HG02970 (cell line): ENCODE results near the gene WDR59.

ENCODE experiments used
- ATAC-seq: cut with Tn5 transposase; IDR thresholded peaks from one replicate; pipeline ENCODE4 v1.9.1; 2021; ENCODE audit warnings: mild to moderate bottlenecking, moderate library complexity, moderate number of reproducible peaks; ENCODE audit not compliant: unreplicated experiment, low FRiP score

WDR59 gene

GRCh38 chr16:74987027-74987681, 2.2 kb upstream of the WDR59 start:
- no peak for ATAC-seq

DNA sequence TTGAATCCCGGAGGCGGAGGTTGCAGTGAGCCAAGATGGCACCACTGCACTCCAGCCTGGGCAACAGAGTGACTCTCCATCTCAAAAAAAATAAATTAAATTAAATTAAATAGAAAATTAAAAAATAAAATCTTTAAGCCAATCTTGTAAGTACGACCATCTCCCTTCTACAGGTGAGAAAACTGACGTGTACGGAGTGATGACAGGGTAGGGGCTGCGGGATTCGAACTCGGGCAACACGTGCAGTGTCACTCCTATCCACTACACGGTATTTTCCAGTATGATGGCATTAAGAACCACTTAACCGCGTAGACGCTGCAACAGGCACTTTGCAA, 762 bp downstream of the WDR59 start:
- ATAC-seq: no peak

DNA sequence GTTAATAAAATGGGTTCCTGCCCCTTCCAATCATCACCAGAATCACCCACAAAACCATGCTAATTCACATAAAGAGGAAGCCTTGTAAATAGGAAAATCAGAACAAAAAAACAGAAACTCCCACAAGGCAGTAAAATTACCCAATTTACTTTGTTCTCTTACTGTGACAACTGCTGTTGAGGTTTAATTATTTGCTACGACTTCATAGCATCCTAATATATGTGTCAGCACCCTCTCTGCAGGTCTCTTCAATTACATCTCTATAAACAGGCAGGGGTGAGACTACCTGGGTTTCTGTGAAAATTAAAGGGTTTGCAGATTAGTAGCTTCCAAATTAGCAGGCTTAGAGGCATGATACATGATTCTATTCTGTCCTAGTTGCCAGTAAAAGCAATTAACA, 2.7 kb downstream of the WDR59 start:
- ATAC-seq: no peak

DNA sequence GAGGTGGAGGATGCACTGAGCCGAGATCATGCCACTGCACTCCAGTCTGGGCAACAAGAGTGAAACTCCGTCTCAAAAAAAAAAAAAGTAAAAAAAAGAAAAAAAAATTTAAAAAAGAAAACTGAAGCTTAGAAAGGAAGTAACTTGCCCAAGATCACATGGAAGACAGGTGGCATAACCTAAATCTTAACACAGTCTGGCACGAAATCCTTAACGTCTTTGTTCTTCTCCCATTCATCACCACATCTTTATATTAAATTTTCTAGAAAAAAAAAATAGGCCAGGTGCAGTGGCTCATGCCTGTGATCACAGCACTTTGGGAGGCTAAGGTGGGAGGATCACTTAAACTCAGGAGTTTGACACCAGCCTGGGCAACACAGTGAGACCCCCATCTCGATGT, 9.3 kb downstream of the WDR59 start:
- no peak for ATAC-seq

DNA sequence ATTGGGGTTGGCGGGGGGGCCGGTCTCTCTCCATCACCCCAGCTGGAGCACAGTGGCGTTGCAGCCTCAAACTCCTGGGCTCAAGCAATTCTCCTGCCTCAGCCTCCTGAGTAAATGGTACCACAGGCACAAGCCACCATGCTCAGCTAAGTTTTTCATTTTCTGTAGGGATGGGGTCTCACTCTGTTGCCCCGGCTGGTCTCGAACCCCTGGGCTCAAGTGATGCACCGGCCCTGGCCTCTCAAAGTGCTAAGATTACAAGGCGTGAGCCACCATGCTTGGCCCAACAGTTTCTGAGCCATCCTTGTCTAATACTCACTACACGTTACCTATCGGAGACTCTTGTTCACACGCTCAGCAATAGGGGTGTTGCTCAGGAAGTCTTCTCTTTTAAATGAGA, 11.6 kb downstream of the WDR59 start:
- ATAC-seq: no peak

- ATAC-seq: no peak
Observed at GRCh38 chr16:74954763-74955162, 30.2 kb downstream of the WDR59 start.

DNA sequence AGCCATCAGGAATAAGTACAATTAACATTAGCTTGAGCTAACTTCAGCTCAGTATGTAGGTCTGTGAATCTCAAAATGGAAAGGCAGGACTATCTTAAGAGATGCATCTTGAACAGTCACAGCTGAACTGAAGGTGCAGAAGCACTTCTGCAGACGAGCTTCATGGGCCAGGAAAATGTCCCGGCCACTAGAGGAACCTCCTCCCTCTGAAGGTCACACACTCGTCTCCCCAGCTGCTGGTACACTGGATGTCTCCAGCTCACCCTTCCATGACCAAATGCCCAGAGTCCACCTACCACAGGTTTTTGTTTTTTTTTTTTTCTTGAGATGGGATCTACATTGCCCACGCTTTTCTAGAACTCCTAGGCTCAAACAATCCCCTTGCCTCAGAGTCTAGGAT, 33.2 kb downstream of the WDR59 start:
- no peak for ATAC-seq

DNA sequence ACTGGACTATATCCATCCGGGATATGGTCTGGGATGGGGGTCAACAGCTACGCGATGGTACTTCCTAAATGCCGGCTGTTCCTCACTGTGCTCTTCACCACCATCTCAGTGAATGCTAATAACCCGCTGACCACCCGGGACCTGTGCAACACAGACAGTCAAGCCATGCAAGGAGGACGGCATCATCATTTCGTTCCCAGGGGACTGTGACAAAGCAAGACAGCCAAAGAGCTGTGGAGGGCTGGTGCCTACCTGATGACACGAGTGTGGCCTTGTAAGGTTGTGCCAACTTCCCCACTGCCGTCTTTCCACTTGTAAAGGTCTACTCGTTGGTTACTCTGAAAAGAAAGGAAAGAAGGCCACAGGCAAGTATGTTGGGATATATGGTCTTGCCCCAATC, 33.7 kb downstream of the WDR59 start:
- ATAC-seq: no peak

DNA sequence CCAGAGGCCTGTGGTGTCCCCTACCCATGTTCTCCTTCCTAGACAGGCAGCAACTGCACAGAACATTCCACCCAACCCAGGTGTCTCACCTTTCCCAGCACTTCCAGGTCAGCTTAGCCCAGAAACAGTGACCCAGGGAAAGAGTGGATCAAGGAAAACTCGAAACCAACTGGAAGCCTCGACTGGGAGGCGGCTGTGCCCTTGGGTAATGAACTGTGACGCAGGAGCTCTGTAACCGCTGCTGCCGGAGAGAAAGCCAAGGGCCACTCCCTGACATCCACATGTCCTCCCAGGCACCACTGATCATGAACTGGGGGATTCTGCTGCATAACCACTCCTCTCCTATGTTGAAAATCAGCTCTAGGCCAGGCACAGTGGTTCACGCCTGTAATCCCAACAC, 34.4 kb downstream of the WDR59 start:
- no peak for ATAC-seq

DNA sequence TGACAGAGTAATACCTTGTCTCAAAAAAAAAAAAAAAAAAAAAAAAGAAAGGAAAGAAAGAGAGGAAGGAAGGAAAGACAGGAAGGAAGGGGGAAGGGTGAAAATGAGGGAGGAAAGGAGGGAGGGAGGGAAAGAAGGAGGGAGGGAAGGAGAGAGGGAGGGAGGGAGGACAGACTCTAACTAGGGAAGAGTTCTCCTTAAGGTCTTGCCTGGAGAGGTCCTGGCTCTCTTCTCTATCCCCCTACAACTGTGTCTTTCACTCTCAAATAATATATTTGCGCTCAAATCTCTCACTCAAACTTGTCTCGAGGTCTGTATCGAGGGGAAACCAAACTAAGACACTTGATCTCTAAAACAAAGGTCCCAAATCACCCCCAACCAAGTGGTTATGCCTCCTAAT, 35.6 kb downstream of the WDR59 start:
- ATAC-seq: no peak

DNA sequence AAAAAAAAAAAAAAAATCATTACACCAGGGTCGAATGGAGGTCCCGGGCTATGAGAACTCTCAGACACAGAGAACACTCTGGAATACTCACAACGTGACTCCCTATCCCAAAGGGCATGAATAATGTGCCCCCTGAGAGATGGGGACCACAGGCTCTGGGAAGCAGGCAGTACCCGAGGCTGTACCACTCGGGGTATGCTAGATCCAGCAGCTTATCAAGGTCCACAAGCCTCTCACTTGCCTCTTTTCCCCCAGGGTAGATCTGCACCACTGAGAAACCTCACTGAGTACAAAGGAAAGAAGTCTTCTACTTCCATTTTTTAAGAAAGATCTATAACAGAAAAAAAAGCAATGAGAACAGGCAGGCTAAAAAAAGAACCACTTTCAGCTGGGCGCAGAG, 40.5 kb downstream of the WDR59 start:
- ATAC-seq: no peak

GRCh38 chr16:74942977-74943918, 41.7 kb downstream of the WDR59 start:
- no peak for ATAC-seq

- ATAC-seq: no peak
Observed at GRCh38 chr16:74942566-74942965, 42.4 kb downstream of the WDR59 start.

- no peak for ATAC-seq
Observed at GRCh38 chr16:74939688-74940087, 45.2 kb downstream of the WDR59 start.

- ATAC-seq: no peak
Observed at GRCh38 chr16:74936902-74937560, 47.9 kb downstream of the WDR59 start.

DNA sequence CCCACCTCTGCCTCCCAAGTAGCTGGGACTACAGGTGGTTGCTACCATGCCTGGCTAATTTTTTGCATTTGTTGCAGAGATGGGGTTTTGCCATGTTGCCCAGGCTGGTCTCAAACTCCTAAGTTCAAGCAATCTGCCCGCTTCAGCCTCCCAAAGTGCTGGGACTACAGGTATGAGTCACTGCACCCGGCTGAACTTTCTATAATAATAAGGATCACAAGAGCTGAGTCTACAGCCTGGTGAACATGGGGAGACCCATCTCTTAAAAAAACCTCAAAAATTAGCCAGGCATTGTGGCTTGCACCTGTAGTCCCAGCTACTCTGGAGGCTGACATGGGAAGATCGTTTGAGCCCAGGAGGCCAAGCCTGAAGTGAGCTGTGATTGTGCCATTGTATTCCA, 53.5 kb downstream of the WDR59 start:
- no peak for ATAC-seq

GRCh38 chr16:74929636-74930035, 55.3 kb downstream of the WDR59 start:
- no peak for ATAC-seq

DNA sequence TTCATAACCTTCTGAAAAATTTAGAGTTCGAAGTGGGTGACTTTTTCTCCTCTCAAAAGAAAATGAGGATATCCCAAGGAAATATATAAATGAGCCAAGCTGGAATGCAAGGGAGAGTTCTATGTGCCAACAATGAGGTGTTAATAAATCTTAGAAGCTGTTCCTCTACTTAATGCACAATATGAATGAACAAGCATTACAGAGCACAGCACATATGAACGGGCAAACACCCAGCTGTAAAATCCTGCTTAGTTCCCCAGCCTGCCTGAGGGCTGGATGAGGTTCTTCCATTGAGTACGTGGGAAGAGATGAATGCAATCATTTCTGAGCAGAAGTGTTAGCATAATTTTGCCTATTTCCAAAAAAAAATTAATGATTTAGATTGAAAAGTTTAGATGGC, 58.1 kb downstream of the WDR59 start:
- ATAC-seq: no peak

DNA sequence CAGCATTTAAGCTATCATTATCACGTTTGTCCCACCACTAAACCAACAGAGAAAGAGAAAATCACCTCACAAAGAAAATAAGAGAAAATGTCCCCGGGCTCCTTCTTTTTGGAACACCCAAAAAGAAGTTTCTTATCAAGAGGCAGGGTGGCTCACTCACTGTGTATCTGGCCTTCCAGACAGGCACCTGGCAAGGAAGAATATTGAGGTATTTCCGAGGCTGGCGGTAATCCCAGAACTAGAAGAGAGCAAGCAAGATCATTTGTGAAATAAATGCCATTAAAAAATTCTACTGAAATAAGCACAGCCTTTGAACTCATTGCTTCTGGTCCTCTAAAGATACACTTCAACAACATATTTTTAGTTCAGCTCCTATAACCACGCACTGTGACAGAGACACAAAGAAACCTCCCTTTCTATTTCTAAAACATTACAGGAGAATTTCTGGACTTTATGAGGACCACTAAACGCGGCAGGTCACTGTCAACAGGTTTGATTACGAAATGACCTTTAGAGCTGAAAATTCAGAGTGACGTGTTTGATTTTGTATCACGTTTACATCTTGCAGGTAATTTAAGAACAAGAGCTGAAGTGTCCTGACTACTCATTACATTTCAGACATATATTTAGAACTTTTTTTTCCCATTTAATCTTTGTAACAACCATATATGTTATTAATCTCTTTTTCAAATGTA, 61.0 kb downstream of the WDR59 start:
- ATAC-seq: no peak

- ATAC-seq: no peak
Observed at GRCh38 chr16:74922150-74923138, 62.5 kb downstream of the WDR59 start.
